Liver (tissue), 9 donors: Measurements from ENCODE around the gene OTUB1. TPM values are rescaled to one million over a fixed set of nuclear protein-coding genes. Genes with fewer than 3 reads are reported as not detected.

Experiments
- DNase-seq: peaks from one replicate; pipeline ENCODE4 v3.0.0-alpha.2; 2017; ENCODE audit warnings: low spot score
- H3K27ac ChIP-seq, 2 donors: one replicate each; pipeline ENCODE4 v1.7.0; 2013; ENCODE audit warnings: inconsistent platforms in 2 of 2, low read length in 2 of 2, control low read depth in 1 of 2, low read depth in 1 of 2, mild to moderate bottlenecking in 1 of 2
- H3K27me3 ChIP-seq, 4 donors: one replicate each; pipeline versions ENCODE4 v1.6.1 to v1.7.0; 2013; ENCODE audit warnings: low read length in 3 of 4, inconsistent platforms in 1 of 4, mild to moderate bottlenecking in 1 of 4, moderate library complexity in 1 of 4; ENCODE audit not compliant: control insufficient read depth in 4 of 4, insufficient read depth in 4 of 4
- H3K36me3 ChIP-seq, 4 donors: one replicate each; pipeline versions ENCODE4 v1.6.1 to v1.7.0; 2013; ENCODE audit warnings: low read length in 3 of 4, mild to moderate bottlenecking in 3 of 4, low read depth in 1 of 4, moderate library complexity in 1 of 4; ENCODE audit not compliant: control insufficient read depth in 4 of 4, insufficient read depth in 3 of 4
- H3K4me1 ChIP-seq, 4 donors: one replicate each; pipeline versions ENCODE4 v1.6.1 to v1.7.0; 2013; ENCODE audit warnings: low read length in 3 of 4, mild to moderate bottlenecking in 3 of 4, moderate library complexity in 1 of 4; ENCODE audit not compliant: control insufficient read depth in 4 of 4, insufficient read depth in 4 of 4
- H3K4me3 ChIP-seq, 3 donors: one replicate each; pipeline versions ENCODE4 v1.6.1 to v1.7.0; 2013; ENCODE audit warnings: low read length in 3 of 3, control low read depth in 1 of 3, low read depth in 1 of 3, mild to moderate bottlenecking in 1 of 3
- H3K9ac ChIP-seq, 2 donors: one replicate each; pipeline ENCODE4 v1.7.0; 2013; ENCODE audit warnings: low read length in 2 of 2, mild to moderate bottlenecking in 2 of 2, moderate library complexity in 2 of 2, control low read depth in 1 of 2, low read depth in 1 of 2
- H3K9me3 ChIP-seq, 4 donors: one replicate each; pipeline versions ENCODE4 v1.6.1 to v1.7.0; 2013; ENCODE audit warnings: low read length in 3 of 4; ENCODE audit not compliant: control insufficient read depth in 4 of 4
- CTCF ChIP-seq: fragments of 150-350 bp; IDR thresholded peaks from 2 replicates; pipeline ENCODE4 v1.5.1; 2017; ENCODE audit warnings: improper control_type of control experiment, low read depth, low read length; ENCODE audit not compliant: missing input control
- EGR1 ChIP-seq, 2 donors: IDR thresholded peaks; 2 replicates each; pipeline ENCODE4 v1.6.1; 2016 to 2018; ENCODE audit warnings: antibody characterized with exemption in 2 of 2, low read depth in 2 of 2
- FOXA1 ChIP-seq: IDR thresholded peaks from 2 replicates; pipeline ENCODE4 v1.6.1; 2016; ENCODE audit warnings: antibody characterized with exemption
- GABPA ChIP-seq, 2 donors: IDR thresholded peaks in 1 of 2; conservative IDR thresholded peaks in 1 of 2; 2 replicates each; pipeline ENCODE4 v1.6.1; 2016; ENCODE audit warnings: antibody characterized with exemption in 2 of 2, mild to moderate bottlenecking in 1 of 2, moderate library complexity in 1 of 2
- HNF4A ChIP-seq, 2 donors: conservative IDR thresholded peaks; 2 replicates each; pipeline ENCODE4 v1.6.1; 2016; ENCODE audit warnings: antibody characterized with exemption in 2 of 2, mild to moderate bottlenecking in 2 of 2
- HNF4G ChIP-seq: IDR thresholded peaks from 2 replicates; pipeline ENCODE4 v1.6.1; 2016; ENCODE audit warnings: antibody characterized with exemption
- NR2F2 ChIP-seq: IDR thresholded peaks from 2 replicates; pipeline ENCODE4 v1.6.1; 2016; ENCODE audit warnings: antibody characterized with exemption
- RAD21 ChIP-seq, 2 donors: IDR thresholded peaks; 2 replicates each; pipeline ENCODE4 v1.6.1; 2016; ENCODE audit warnings: antibody characterized with exemption in 2 of 2, mild to moderate bottlenecking in 2 of 2
- REST ChIP-seq: IDR thresholded peaks from 2 replicates; pipeline ENCODE4 v1.6.1; 2016; ENCODE audit warnings: antibody characterized with exemption, mild to moderate bottlenecking
- RXRA ChIP-seq, 2 donors: IDR thresholded peaks; 2 replicates each; pipeline ENCODE4 v1.6.1; 2017 to 2018; ENCODE audit warnings: antibody characterized with exemption in 2 of 2, mild to moderate bottlenecking in 1 of 2
- YY1 ChIP-seq: IDR thresholded peaks from 2 replicates; pipeline ENCODE4 v1.6.1; 2016; ENCODE audit warnings: antibody characterized with exemption, mild to moderate bottlenecking
- WGBS: extraction: QIAGEN DNeasy Blood & Tissue Kit; methylation state at CpG from one replicate; pipeline ENCODE4 v1.1.7; 2013; 5-methylcytosine and 5-hydroxymethylcytosine counted together
- polyA plus RNA-seq, 2 donors: library from polyadenylated mRNA; stranded (reverse) in 1 of 2; unstranded in 1 of 2; fragments of 200-250 nt in 1 of 2; fragments of >200 nt in 1 of 2; fragmentation: Nextera tagmentation in 1 of 2; extraction: Ambion mirVana in 1 of 2; gene quantifications; one replicate each; pipeline versions ENCODE4 v1.2.1 to v1.2.3, GENCODE V29; 2013 to 2015
- total RNA-seq, 2 donors: library from RNA; depleted of rRNA; stranded (reverse); fragments of >200 nt; gene quantifications; one replicate each; pipeline ENCODE4 v1.2.3, GENCODE V29; 2014
- TF ChIP-seq, protein P1 (sequence below): IDR thresholded peaks from 2 replicates; pipeline ENCODE4 v1.6.1; 2016; ENCODE audit warnings: antibody characterized with exemption
- TF ChIP-seq, protein P2 (sequence below): IDR thresholded peaks from 2 replicates; pipeline ENCODE4 v1.6.1; 2016; ENCODE audit warnings: antibody characterized with exemption
- TF ChIP-seq, protein P3 (sequence below): IDR thresholded peaks from 2 replicates; pipeline ENCODE4 v1.6.1; 2016; ENCODE audit warnings: antibody characterized with exemption
- donor health status: healthy.
- donor health status: healthy.
- donor health status: healthy.
- donor health status: healthy.
- donor health status: healthy.

OTUB1 gene
- total and polyA plus RNA-seq, 4 donors = 18.8 to 44.6 (median 28.5) TPM

DNA sequence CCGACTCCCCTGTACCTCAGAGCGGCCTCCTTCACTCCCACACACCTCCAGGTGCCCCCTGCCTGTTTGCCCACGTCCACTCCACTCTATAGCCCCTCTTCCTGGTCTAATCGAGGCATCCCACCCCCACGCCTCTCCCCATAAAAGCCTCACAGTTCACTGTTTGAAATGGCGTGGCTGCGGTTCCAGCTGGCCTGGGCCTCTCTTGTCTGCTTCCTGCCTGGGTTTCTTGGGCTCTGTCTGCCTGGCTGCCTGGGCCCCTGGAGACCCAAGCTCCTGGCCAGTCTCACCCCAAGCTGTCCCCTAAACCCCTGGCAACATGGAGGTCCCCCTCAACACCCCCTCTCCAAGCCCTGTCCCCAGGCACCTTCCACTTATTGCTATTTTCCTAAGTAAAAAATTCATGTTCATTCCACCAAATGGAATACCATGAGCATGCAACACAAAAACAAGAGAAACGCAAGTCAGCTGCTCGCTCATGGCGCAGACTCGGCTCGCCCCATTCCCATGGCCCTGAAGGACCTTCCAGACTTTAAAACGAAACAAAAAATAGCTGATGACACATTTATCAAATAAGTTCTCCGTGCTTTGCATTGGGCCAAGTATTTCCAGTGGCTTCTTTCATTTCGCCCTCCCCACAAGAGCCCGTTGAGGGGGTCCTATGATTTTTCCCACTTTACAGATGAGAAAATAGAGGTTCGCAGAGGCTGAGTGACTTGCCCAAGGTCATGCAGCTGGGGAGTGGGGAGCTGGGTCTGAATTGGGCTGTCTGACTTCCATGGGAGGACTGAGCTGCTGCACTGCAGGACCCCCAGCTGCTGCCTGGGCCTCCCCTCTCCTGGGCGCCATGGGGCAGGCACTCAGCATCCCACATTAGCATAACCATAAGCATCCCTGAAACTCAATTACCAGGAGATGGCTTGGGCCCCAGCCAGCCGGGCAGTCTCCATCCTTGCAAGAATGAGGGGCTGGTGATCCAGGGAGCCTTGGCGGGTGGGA is 37.8 kb downstream of the OTUB1 start:
- H3K27me3 ChIP-seq = no peaks in the 10 kb centered on the region
- no peak overlapping the region for H3K9ac ChIP-seq
- no peaks in the 10 kb centered on the region for H3K36me3 ChIP-seq
- DNase-seq = no peak
- no peak overlapping the region for H3K4me3 ChIP-seq
- 90% methylated on average over 20 of the region's 20 CpGs for WGBS
- H3K27ac ChIP-seq = no peak overlapping the region
- H3K9me3 ChIP-seq = no peaks in the 10 kb centered on the region
- peaks cover 0 to 3% (median 1%) of the 10 kb centered on the region in 4 donors for H3K4me1 ChIP-seq
- TF ChIP-seq RAD21 (IDR thresholded peaks at IDR 0.05) = no peak
- no peak for TF ChIP-seq HNF4G
- no peak for TF ChIP-seq CTCF
- TF ChIP-seq, protein P1, sequence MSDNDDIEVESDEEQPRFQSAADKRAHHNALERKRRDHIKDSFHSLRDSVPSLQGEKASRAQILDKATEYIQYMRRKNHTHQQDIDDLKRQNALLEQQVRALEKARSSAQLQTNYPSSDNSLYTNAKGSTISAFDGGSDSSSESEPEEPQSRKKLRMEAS = no peak
- no peak for TF ChIP-seq EGR1 (IDR thresholded peaks at IDR 0.05; ENCODE audit: low read depth in 2 of 2)
- TF ChIP-seq NR2F2 = no peak
- no peak for TF ChIP-seq HNF4A (conservative IDR thresholded peaks at IDR 0.05)
- TF ChIP-seq, protein P2, sequence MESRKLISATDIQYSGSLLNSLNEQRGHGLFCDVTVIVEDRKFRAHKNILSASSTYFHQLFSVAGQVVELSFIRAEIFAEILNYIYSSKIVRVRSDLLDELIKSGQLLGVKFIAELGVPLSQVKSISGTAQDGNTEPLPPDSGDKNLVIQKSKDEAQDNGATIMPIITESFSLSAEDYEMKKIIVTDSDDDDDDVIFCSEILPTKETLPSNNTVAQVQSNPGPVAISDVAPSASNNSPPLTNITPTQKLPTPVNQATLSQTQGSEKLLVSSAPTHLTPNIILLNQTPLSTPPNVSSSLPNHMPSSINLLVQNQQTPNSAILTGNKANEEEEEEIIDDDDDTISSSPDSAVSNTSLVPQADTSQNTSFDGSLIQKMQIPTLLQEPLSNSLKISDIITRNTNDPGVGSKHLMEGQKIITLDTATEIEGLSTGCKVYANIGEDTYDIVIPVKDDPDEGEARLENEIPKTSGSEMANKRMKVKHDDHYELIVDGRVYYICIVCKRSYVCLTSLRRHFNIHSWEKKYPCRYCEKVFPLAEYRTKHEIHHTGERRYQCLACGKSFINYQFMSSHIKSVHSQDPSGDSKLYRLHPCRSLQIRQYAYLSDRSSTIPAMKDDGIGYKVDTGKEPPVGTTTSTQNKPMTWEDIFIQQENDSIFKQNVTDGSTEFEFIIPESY = no peak
- no peak for TF ChIP-seq RXRA (IDR thresholded peaks at IDR 0.05)
- no peak for TF ChIP-seq REST
- no peak for TF ChIP-seq FOXA1

GRCh38 chr11:64025205-64025604 is 39.0 kb downstream of the OTUB1 start:
- Histone ChIP-seq H3K36me3 (no peaks in the 10 kb centered on the region), H3K27ac (no peak overlapping the region), H3K9me3 (no peaks in the 10 kb centered on the region), H3K27me3 (no peaks in the 10 kb centered on the region), H3K4me1 (peaks cover 0 to 3% (median 1%) of the 10 kb centered on the region in 4 donors), H3K9ac (no peak overlapping the region), H3K4me3 (no peak overlapping the region)
- TF ChIP-seq GABPA (IDR thresholded peaks at IDR 0.05 in 1 of 2, conservative IDR thresholded peaks at IDR 0.05 in 1 of 2) (no peak), YY1 (no peak), HNF4A (conservative IDR thresholded peaks at IDR 0.05) (no peak)
- TF ChIP-seq, protein P3, sequence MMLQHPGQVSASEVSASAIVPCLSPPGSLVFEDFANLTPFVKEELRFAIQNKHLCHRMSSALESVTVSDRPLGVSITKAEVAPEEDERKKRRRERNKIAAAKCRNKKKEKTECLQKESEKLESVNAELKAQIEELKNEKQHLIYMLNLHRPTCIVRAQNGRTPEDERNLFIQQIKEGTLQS = no peak
- TF ChIP-seq, protein P2 = no peak
- 73% methylated on average over 4 of the region's 4 CpGs for WGBS
- DNase-seq = no peak
